Skeletal muscle cell (primary cell): ENCODE measurements around the gene ZNF135.

Experiments used
- DNase-seq: peaks from one replicate; pipeline ENCODE4 v3.0.0-alpha.2; 2010; ENCODE audit warnings: low read depth
- H3K4me3 ChIP-seq: 2 replicates; pipeline ENCODE4 v1.5.1; 2011; ENCODE audit warnings: low read depth, mild to moderate bottlenecking, control low read depth, low read length, moderate library complexity

The ZNF135 gene

DNA sequence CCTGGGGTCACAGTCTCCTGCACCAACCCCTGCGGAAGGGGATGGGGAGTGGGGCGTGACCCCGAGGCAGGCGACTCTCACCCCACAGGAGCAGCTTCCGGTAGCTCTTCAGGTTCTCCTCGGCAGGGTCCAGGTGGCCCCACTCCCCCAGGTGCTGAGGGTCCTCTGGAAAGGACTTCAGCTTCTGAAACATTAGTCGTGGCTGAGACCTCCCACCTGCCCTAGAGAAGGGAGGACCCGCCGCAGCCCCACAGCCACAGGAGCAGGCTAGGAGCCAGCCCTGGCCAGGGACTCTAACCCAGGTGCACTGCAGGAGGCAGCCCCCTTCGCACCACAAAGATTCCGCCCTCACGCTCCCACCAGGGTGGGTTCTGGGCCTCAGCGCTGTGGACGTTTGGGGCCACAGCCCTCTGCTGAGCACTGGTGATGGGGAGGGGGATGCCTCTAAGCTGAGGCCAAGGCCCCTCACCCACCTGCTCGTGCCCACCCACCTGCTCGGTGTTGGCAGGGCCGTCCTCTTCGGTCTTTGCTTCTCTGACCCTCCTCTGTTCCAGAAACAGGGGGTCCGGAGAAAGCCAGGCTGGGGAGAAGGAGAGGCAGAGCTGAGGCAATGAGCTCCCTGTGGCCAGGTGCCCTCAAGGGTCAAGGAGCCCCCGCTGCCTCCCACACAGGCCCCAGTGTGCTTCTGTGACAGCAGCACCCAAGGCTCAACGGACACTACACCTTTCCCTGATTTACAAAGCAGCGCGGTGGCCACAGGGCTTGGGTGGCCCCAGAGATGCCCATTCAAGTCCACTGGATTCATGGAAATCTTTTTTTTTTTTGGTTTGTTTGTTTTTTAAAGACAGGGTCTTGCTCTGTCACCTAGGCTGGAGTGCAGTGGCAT, 28.0 kb downstream of the ZNF135 start:
- no peak for DNase-seq
- H3K4me3 ChIP-seq: no peak overlapping the region

- DNase-seq: no peak
- no peak overlapping the region for H3K4me3 ChIP-seq
Observed at GRCh38 chr19:58088521-58089052, 29.5 kb downstream of the ZNF135 start.

- H3K4me3 ChIP-seq: no peak overlapping the region
- DNase-seq: no peak
Observed at GRCh38 chr19:58089846-58090245, 30.8 kb downstream of the ZNF135 start.

DNA sequence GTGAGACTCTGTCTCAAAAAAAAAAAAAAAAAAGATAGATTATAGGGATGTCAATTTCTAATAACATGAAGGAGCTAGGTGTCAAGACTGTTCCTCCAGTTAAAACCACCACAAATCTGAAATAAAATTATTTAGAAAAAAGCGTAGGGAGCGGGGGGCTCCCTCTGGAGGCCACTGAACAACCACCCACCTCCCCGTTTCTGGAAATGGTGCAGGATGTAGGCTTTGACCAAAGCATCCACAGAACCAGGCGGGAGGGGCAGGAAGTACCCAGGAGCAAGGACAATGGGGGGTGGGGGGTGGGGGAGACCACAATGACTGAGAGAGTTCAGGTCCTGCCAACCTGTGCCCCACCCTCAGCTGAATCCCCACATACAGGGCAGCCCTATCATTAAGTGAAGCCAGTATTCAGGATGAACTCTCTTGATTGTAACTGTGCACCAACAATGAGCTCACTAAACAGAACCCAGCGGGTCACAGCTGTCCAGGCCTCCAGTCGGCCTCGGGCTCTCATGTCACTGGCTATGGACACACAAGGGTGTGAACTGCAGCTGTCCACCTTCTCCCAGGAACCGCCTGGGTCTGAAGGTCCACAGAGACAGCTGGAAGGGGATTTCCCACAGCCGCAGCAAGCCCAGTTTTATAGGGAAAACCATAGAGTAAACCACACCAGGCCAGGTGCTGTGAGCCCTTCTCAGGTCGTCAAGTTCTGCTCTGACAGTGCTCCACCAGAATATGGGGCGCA, 32.3 kb downstream of the ZNF135 start:
- H3K4me3 ChIP-seq: no peak overlapping the region
- DNase-seq: no peak

DNA sequence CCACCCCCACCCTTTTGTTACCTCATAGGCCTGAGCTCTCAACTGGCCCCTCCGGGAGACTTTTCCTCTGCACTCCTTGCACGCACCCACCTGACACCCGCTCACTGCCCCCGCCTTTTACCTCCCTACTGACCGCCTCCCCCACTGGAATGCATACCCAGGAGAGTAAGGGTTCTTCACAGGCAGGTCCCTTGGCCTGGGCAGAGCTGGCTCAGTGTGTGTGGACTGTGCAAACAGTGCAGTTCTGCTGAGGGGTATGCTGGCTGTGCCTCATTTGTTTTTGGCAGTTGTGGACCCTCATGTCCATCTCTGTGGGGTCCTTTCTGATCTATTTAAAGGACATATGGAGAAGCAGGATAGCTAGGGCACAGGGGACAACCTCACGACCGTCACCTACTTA, 34.0 kb downstream of the ZNF135 start:
- no peak overlapping the region for H3K4me3 ChIP-seq
- no peak for DNase-seq

GRCh38 chr19:58095328-58095727, 36.2 kb downstream of the ZNF135 start:
- no peak overlapping the region for H3K4me3 ChIP-seq
- no peak for DNase-seq

- DNase-seq: no peak
- H3K4me3 ChIP-seq: peak overlapping the region; percentile 93
Observed at GRCh38 chr19:58096884-58097283, 37.8 kb downstream of the ZNF135 start.

- DNase-seq: no peak
- H3K4me3 ChIP-seq: peak overlapping the region; percentile 93
Observed at GRCh38 chr19:58097349-58097748, 38.3 kb downstream of the ZNF135 start.

GRCh38 chr19:58097781-58098681, 38.9 kb downstream of the ZNF135 start, which contains the start of gene ZSCAN18:
TSS of gene ZSCAN18 (minus strand) at chr19:58098231. CDS start at chr19:58090267, 7,964 bp downstream.
- peak within 1 kb of the TSS; percentile 93 for H3K4me3 ChIP-seq

DNA sequence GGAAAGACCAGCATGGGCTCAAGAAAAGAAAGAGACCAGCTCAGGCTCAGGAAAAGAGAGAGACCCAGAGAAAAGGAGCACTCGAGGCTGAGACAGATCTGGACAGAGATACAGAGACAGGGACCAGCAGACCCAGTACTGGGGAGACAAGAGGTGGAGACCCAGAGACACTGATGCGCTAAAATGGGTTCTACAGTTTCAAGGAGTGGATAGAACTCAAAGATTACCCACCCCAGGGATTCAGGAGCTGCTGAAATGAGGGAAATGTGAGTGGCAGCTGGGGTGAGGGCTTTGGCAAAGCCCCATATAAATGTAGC, 39.6 kb downstream of the ZNF135 start:
- no peak for DNase-seq
- peak overlapping the region; percentile 93 for H3K4me3 ChIP-seq

More at GRCh38 chr19:58097781-58098681, 38.9 kb downstream of the ZNF135 start, which contains the start of gene ZSCAN18:
- peak; percentile 86 for DNase-seq

- DNase-seq: no peak
- no peak overlapping the region for H3K4me3 ChIP-seq
Observed at GRCh38 chr19:58107778-58108545, 48.9 kb downstream of the ZNF135 start.

GRCh38 chr19:58108546-58108817, 49.4 kb downstream of the ZNF135 start:
- no peak for DNase-seq
- H3K4me3 ChIP-seq: no peak overlapping the region

GRCh38 chr19:58117841-58118575, 58.9 kb downstream of the ZNF135 start:
- DNase-seq: no peak
- H3K4me3 ChIP-seq: peak overlapping the region; percentile 27

DNA sequence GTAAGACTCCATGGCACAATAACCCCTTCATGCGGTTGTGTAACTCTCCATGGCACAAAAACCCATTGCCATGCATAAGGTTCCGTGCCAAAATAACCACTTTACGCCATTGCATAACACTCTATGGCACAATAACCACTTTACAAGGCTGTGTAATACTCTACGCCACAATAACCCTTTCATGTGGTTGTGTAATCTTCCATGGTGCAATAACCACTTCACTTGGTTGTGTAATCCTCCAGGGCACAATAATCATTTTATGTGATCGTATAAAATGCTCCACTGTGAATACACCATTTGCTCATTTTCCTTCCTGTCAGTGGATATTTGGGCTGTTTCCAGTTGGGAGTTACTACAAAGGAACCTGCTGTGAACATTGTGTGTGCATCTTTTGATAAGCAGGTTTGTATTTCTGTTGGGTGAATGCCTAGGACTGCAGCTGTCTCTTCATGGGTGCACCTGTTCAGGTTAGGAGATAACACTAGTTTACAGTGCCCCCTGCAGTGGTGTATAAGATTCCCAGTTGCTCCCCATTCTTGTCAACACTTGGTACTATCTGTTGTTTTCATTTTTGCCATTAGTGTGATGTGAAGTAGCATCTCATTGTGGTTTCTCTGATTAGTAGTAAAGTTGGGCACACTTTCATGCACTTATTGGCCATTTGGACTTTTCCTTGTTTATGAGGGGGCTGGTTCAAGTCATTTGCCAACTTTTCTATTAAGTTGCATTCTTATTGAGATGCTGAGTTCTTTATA, 60.1 kb downstream of the ZNF135 start:
- no peak overlapping the region for H3K4me3 ChIP-seq
- no peak for DNase-seq
